Measurements from ENCODE around the gene ALOX5AP.
A peak's percentile ranks its signal among the peaks of the same experiment; 100 is the strongest.

Gene ALOX5AP

DNA sequence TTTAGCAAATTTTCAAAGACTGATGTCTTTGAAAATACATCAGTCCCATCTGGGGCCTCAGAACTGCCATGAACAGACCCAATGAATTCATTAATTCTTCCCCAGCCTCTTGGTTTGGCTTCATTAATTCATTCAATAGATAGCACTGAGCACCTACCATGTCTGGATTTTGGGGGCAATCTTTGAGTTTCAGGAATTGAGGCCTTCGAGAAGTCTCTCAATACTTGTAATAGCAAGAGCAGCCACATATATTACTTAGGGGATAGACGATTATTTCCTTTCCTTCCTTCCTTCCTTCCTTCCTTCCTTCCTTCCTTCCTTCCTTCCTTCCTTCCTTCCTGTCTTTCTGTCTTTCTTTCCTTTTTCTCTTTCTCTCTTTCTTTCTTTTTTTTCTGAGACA, 64.8 kb downstream of the ALOX5AP start:
- DNase-seq, result no peak
- H3K27me3 ChIP-seq (replicated peaks), result no peaks in the 10 kb centered on the region
- in situ Hi-C loops (cut with HindIII; ENCODE audit: low pct_ligation_motif_present, low sequenced_read_pairs), result no loop called here

DNA sequence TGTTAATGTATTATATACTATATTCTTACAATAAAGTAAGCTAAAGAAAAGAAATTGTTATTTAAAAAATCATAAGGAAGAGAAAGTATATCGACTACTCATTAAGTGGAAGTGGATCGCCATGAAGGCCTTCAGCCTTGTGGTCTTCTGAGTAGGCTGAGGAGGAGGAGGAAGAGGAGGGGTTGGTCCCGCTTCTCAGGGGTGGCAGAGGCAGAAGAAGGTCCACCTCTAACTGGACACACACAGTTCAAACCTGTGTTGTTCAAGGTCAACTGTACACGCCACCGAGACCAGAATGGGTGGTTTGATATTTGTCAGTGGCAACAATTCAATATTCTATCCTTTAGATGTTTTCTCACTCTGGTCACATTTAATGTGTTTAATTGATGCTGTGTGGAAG, 67.2 kb downstream of the ALOX5AP start:
- DNase-seq, result no peak
- Histone ChIP-seq H3K4me3 (ENCODE audit: low read depth, low read length) (no peak overlapping the region), H3K36me3 (replicated peaks) (no peaks in the 10 kb centered on the region), H3K27me3 (replicated peaks) (no peaks in the 10 kb centered on the region), H3K27ac (no peak overlapping the region)
- in situ Hi-C loops (cut with HindIII; ENCODE audit: low pct_ligation_motif_present, low sequenced_read_pairs), result no loop called here
- TF ChIP-seq, protein P1, sequence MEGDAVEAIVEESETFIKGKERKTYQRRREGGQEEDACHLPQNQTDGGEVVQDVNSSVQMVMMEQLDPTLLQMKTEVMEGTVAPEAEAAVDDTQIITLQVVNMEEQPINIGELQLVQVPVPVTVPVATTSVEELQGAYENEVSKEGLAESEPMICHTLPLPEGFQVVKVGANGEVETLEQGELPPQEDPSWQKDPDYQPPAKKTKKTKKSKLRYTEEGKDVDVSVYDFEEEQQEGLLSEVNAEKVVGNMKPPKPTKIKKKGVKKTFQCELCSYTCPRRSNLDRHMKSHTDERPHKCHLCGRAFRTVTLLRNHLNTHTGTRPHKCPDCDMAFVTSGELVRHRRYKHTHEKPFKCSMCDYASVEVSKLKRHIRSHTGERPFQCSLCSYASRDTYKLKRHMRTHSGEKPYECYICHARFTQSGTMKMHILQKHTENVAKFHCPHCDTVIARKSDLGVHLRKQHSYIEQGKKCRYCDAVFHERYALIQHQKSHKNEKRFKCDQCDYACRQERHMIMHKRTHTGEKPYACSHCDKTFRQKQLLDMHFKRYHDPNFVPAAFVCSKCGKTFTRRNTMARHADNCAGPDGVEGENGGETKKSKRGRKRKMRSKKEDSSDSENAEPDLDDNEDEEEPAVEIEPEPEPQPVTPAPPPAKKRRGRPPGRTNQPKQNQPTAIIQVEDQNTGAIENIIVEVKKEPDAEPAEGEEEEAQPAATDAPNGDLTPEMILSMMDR (IDR thresholded peaks at IDR 0.05; ENCODE audit: low read depth, low read length, missing control alignments), result no peak

More for the DNA sequence above, 64.8 kb downstream of the ALOX5AP start:
- no peak overlapping the region for H3K27ac ChIP-seq
- H3K36me3 ChIP-seq (replicated peaks), result no peaks in the 10 kb centered on the region
- TF ChIP-seq, protein P1 (IDR thresholded peaks at IDR 0.05; ENCODE audit: low read depth, low read length, missing control alignments), result no peak
- no peak overlapping the region for H3K4me3 ChIP-seq (ENCODE audit: low read depth, low read length)

DNA sequence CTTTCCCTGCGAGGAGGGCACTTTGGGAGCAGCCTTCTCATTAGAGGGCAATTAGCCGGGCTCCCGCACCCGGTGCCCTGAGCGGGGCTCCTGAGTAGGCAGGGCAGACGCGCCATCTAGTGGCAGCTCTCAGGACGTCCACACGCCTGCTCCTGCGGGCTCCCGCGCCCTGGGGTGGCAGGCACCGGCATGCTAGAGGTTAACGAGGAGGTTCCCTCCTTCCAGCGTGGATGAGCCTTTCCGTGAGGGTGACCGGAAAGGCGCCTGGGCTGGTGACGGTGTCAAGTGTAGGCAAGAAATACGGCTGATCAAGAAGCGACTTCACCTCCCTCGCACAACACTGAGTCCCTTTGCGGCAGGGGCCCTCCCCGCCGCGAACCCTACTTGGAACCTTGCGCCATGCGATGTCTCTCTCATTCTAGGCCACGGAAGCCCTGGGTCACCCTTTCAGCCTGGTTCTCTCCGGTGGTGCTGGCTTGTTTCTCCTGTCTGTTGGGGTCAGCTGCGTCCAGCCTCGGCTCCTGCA, 67.7 kb downstream of the ALOX5AP start:
- TF ChIP-seq, protein P1 (IDR thresholded peaks at IDR 0.05; ENCODE audit: low read depth, low read length, missing control alignments), result peak; percentile 93
- in situ Hi-C loops (cut with HindIII; ENCODE audit: low pct_ligation_motif_present, low sequenced_read_pairs), result no loop called here
- no peak overlapping the region for H3K27ac ChIP-seq
- no peaks in the 10 kb centered on the region for H3K27me3 ChIP-seq (replicated peaks)
- peak; percentile 65 for DNase-seq
- no peaks in the 10 kb centered on the region for H3K36me3 ChIP-seq (replicated peaks)
- peak overlapping the region; percentile 24 for H3K4me3 ChIP-seq (ENCODE audit: low read depth, low read length)

DNA sequence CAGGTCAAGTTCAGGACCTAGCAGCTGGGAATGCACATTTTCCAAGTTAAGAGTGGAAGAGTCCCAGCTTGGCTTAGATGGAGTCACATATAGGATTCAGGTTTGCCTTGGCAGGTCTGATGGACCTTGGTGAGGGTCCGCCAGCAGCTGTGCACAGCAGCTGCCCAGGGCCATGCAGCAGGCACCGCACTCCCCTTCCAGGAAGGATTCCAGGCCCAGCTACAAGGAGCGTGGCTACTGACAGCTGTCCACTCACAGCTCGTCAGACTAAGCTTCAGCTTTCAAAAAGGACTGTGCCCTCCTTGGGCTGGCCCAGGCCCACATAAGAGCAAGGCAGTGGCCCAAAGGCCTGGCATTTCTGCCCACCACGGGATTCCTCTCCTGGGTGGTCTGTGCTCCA, 68.4 kb downstream of the ALOX5AP start:
- DNase-seq, result no peak
- H3K27me3 ChIP-seq (replicated peaks), result no peaks in the 10 kb centered on the region
- TF ChIP-seq, protein P1 (IDR thresholded peaks at IDR 0.05; ENCODE audit: low read depth, low read length, missing control alignments), result no peak
- H3K27ac ChIP-seq, result no peak overlapping the region
- in situ Hi-C loops (cut with HindIII; ENCODE audit: low pct_ligation_motif_present, low sequenced_read_pairs), result no loop called here
- no peak overlapping the region for H3K4me3 ChIP-seq (ENCODE audit: low read depth, low read length)
- H3K36me3 ChIP-seq (replicated peaks), result no peaks in the 10 kb centered on the region

DNA sequence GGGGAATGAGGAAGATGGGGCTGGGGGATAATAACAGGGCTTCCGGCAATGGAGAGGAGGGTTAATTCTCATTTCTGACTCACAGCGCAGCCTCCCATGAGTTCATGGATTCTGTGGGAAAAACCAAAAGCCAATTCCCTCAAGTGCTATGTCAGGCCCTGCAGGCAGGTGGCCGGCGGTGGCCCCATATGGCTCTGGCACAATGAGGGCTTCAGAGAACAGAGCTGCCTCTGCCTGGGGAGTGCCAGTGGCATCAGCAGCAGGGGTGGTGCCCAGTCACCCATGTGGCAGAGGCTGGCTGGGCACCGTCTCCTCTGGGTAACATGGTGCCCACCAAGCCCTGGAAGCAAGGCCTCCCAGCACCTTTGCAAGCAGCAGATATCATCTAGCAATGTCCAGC, 69.1 kb downstream of the ALOX5AP start:
- no peak overlapping the region for H3K4me3 ChIP-seq (ENCODE audit: low read depth, low read length)
- H3K27me3 ChIP-seq (replicated peaks), result no peaks in the 10 kb centered on the region
- in situ Hi-C loops (cut with HindIII; ENCODE audit: low pct_ligation_motif_present, low sequenced_read_pairs), result no loop called here
- no peak overlapping the region for H3K27ac ChIP-seq
- TF ChIP-seq, protein P1 (IDR thresholded peaks at IDR 0.05; ENCODE audit: low read depth, low read length, missing control alignments), result peak; percentile 64
- no peak for DNase-seq
- H3K36me3 ChIP-seq (replicated peaks), result no peaks in the 10 kb centered on the region

DNA sequence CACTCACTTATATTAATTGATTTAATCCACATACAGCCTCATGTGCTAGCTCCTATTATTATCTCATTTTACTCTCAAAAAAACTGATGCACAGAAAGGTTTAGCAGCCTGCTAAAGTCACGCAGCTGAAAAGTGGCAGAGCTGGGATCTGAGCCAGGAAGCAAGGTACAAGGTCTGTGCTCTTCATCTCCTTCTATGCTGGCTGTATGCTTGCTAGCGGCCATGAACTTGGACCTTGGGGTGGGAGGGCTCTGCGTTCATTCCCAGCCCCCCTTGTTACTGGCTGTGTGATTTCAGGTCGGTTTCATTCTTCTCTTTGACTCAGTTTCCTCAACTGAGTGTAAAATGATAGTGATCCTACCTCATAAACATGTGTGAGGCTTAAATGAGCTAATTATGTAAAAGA, 69.8 kb downstream of the ALOX5AP start:
- Histone ChIP-seq H3K27me3 (replicated peaks) (no peaks in the 10 kb centered on the region), H3K4me3 (ENCODE audit: low read depth, low read length) (no peak overlapping the region), H3K36me3 (replicated peaks) (no peaks in the 10 kb centered on the region), H3K27ac (no peak overlapping the region)
- no peak for DNase-seq
- TF ChIP-seq, protein P1 (IDR thresholded peaks at IDR 0.05; ENCODE audit: low read depth, low read length, missing control alignments), result no peak
- in situ Hi-C loops (cut with HindIII; ENCODE audit: low pct_ligation_motif_present, low sequenced_read_pairs), result no loop called here

Measured in brain microvascular endothelial cell (primary cell).